ENCODE results near the gene SYNM. TPM values are rescaled to one million over a fixed set of nuclear protein-coding genes. Genes with fewer than 3 reads are reported as not detected.

SYNM gene
- total RNA-seq, 1 donor from 2014 or later: 19.5 TPM

GRCh38 chr15:99146661-99147060 is 41.8 kb downstream of the SYNM start:
- Histone ChIP-seq H3K27ac (no peak overlapping the region), H3K27me3 (no peaks in the 10 kb centered on the region), H3K4me1 (no peaks in the 10 kb centered on the region), H3K9me3 (no peaks in the 10 kb centered on the region), H3K4me3 (no peak overlapping the region), H3K36me3 (peaks cover 5% of the 10 kb centered on the region)
- intact Hi-C loops (cut with DNase I): no loop called here
- no peak for ATAC-seq
- DNase-seq: no peak
- TF ChIP-seq, protein P1, sequence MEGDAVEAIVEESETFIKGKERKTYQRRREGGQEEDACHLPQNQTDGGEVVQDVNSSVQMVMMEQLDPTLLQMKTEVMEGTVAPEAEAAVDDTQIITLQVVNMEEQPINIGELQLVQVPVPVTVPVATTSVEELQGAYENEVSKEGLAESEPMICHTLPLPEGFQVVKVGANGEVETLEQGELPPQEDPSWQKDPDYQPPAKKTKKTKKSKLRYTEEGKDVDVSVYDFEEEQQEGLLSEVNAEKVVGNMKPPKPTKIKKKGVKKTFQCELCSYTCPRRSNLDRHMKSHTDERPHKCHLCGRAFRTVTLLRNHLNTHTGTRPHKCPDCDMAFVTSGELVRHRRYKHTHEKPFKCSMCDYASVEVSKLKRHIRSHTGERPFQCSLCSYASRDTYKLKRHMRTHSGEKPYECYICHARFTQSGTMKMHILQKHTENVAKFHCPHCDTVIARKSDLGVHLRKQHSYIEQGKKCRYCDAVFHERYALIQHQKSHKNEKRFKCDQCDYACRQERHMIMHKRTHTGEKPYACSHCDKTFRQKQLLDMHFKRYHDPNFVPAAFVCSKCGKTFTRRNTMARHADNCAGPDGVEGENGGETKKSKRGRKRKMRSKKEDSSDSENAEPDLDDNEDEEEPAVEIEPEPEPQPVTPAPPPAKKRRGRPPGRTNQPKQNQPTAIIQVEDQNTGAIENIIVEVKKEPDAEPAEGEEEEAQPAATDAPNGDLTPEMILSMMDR (IDR thresholded peaks at IDR 0.05): no peak

- Histone ChIP-seq H3K9me3 (no peaks in the 10 kb centered on the region), H3K27me3 (no peaks in the 10 kb centered on the region), H3K27ac (no peak overlapping the region), H3K4me3 (no peak overlapping the region), H3K36me3 (peaks cover 5% of the 10 kb centered on the region), H3K4me1 (no peaks in the 10 kb centered on the region)
- TF ChIP-seq, protein P1 (IDR thresholded peaks at IDR 0.05): no peak
- no peak for ATAC-seq
- intact Hi-C loops (cut with DNase I): no loop called here
- DNase-seq: no peak
Observed at GRCh38 chr15:99148851-99149276, 44.0 kb downstream of the SYNM start.

GRCh38 chr15:99149366-99149765 is 44.5 kb downstream of the SYNM start:
- no peak for DNase-seq
- no peaks in the 10 kb centered on the region for H3K9me3 ChIP-seq
- peak; percentile 12 for ATAC-seq
- no peak overlapping the region for H3K27ac ChIP-seq
- no peaks in the 10 kb centered on the region for H3K27me3 ChIP-seq
- no peaks in the 10 kb centered on the region for H3K4me1 ChIP-seq
- intact Hi-C loops (cut with DNase I): no loop called here
- TF ChIP-seq, protein P1 (IDR thresholded peaks at IDR 0.05): no peak
- H3K36me3 ChIP-seq: peaks cover 8% of the 10 kb centered on the region
- no peak overlapping the region for H3K4me3 ChIP-seq

GRCh38 chr15:99151156-99151555 is 46.3 kb downstream of the SYNM start:
- TF ChIP-seq, protein P1 (IDR thresholded peaks at IDR 0.05): no peak
- Histone ChIP-seq H3K27ac (no peak overlapping the region), H3K27me3 (no peaks in the 10 kb centered on the region), H3K4me1 (no peaks in the 10 kb centered on the region), H3K4me3 (no peak overlapping the region), H3K9me3 (no peaks in the 10 kb centered on the region), H3K36me3 (peaks cover 17% of the 10 kb centered on the region)
- intact Hi-C loops (cut with DNase I): no loop called here
- ATAC-seq: no peak
- DNase-seq: no peak

DNA sequence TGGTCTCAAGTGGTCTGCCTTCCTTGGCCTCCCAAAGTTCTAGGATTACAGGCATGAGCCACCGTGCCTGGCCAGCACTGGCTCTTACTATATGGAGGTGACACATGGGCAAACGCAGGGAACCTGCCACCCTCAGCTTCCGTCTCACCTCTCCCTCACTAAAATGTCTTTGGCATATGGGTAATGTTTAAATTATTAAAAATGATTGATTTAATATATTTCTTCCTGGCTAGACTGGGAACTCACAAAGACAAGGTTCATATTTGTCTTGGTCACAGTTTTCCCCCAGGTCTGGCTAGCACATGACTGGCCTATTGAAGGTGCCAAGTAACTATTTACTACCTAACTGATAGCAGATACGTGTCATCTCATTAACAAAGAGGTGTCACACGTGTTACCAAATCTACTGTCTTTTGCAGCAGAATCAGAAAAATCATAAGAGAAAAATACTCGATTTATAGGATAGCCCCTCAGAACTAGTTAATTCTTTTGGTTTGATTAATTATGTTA is 48.2 kb downstream of the SYNM start:
- ATAC-seq (no peak), DNase-seq (no peak)
- Histone ChIP-seq H3K36me3 (peaks cover 18% of the 10 kb centered on the region), H3K27me3 (no peaks in the 10 kb centered on the region), H3K9me3 (no peaks in the 10 kb centered on the region), H3K4me1 (no peaks in the 10 kb centered on the region), H3K4me3 (no peak overlapping the region), H3K27ac (no peak overlapping the region)
- intact Hi-C loops (cut with DNase I): no loop called here
- TF ChIP-seq, protein P1 (IDR thresholded peaks at IDR 0.05): no peak

DNA sequence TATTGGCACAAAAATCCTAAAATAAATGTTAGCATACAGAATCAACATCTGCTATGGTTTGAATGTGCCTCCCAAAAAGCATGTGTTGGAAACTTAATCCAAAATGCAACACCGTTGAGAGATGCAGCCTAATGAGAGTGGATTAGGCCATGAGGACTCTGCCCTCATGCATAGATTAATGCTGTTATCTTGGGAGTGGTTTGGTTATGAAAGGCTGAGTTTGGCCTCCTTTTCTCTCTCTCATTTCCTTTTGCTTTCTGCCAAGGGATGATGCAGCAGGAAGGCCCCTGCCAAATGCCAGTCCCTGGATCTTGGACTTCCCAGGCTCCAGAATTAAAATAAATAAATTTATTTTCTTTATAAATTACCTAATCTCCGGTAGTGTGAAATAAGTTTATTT is 49.4 kb downstream of the SYNM start:
- no peak overlapping the region for H3K4me3 ChIP-seq
- H3K27me3 ChIP-seq: no peaks in the 10 kb centered on the region
- H3K36me3 ChIP-seq: peaks cover 21% of the 10 kb centered on the region
- ATAC-seq: no peak
- no peaks in the 10 kb centered on the region for H3K9me3 ChIP-seq
- DNase-seq: no peak
- intact Hi-C loops (cut with DNase I): no loop called here
- no peak overlapping the region for H3K27ac ChIP-seq
- H3K4me1 ChIP-seq: no peaks in the 10 kb centered on the region
- TF ChIP-seq, protein P1 (IDR thresholded peaks at IDR 0.05): no peak
